CD4-positive, alpha-beta memory T cell (primary cell): Measurements from ENCODE around the gene TSHZ3. TPM values are rescaled to one million over a fixed set of nuclear protein-coding genes. Genes with fewer than 3 reads are reported as not detected.

Source experiments
- CTCF ChIA-PET: fragments of 350-600 bp; sonication (Branson Sonifier 250); formaldehyde crosslinking; loops from one replicate; lab custom pipeline; 2021; ENCODE audit warnings: inconsistent platforms; ENCODE audit not compliant: partially characterized antibody; lab: Charles Lee
- POLR2A ChIA-PET: fragments of 350-600 bp; sonication (Branson Sonifier 250); formaldehyde crosslinking; loops from one replicate; lab custom pipeline; 2021; ENCODE audit not compliant: partially characterized antibody; lab: Charles Lee
- DNase-seq, 5 donors: peaks; one replicate each; pipeline versions ENCODE4 v3.0.0 to v3.0.0-alpha.2; 2020 to 2022; ENCODE audit warnings: mixed read lengths in 1 of 5
- H3K27ac ChIP-seq: one replicate; pipeline ENCODE4 v1.7.0; 2013; ENCODE audit warnings: low read depth, low read length
- H3K27me3 ChIP-seq: 2 replicates; pipeline ENCODE4 v1.7.0; 2013; ENCODE audit warnings: mild to moderate bottlenecking, low read length, moderate library complexity; ENCODE audit not compliant: insufficient read depth
- H3K36me3 ChIP-seq: 2 replicates; pipeline ENCODE4 v1.7.0; 2013; ENCODE audit warnings: mild to moderate bottlenecking, low read length, moderate library complexity; ENCODE audit not compliant: insufficient read depth
- H3K4me1 ChIP-seq: 2 replicates; pipeline ENCODE4 v1.7.0; 2013; ENCODE audit warnings: mild to moderate bottlenecking, low read length, moderate library complexity; ENCODE audit not compliant: insufficient read depth
- H3K4me3 ChIP-seq, 2 donors: one replicate each; pipeline ENCODE4 v1.7.0; 2013; ENCODE audit warnings: low read length in 2 of 2, mild to moderate bottlenecking in 1 of 2
- H3K9me3 ChIP-seq, 2 donors: one replicate each; pipeline ENCODE4 v1.7.0; 2013; ENCODE audit warnings: low read length in 2 of 2, control low read depth in 1 of 2; ENCODE audit not compliant: control insufficient read depth in 1 of 2
- H3K27ac Mint-ChIP-seq, 7 donors: one replicate each; pipeline ENCODE4 v1.8.0; 2020 to 2021; ENCODE audit warnings: mixed read lengths in 7 of 7, mild to moderate bottlenecking in 6 of 7, inconsistent platforms in 3 of 7, moderate library complexity in 3 of 7
- H3K27me3 Mint-ChIP-seq, 2 donors: one replicate each; pipeline ENCODE4 v1.8.0; 2020 to 2021; ENCODE audit warnings: mixed read lengths in 2 of 2
- H3K36me3 Mint-ChIP-seq, 2 donors: one replicate each; pipeline ENCODE4 v1.8.0; 2020 to 2021; ENCODE audit warnings: mixed read lengths in 2 of 2, inconsistent platforms in 1 of 2, mild to moderate bottlenecking in 1 of 2
- H3K4me1 Mint-ChIP-seq, 4 donors: one replicate each; pipeline ENCODE4 v1.8.0; 2020 to 2021; ENCODE audit warnings: mixed read lengths in 4 of 4, mild to moderate bottlenecking in 1 of 4
- H3K4me3 Mint-ChIP-seq, 8 donors: one replicate each; pipeline ENCODE4 v1.8.0; 2020 to 2021; ENCODE audit warnings: mixed read lengths in 8 of 8, mild to moderate bottlenecking in 7 of 8, moderate library complexity in 6 of 8, inconsistent platforms in 3 of 8
- H3K9me3 Mint-ChIP-seq, 8 donors: one replicate each; pipeline ENCODE4 v1.8.0; 2020 to 2021; ENCODE audit warnings: mixed read lengths in 8 of 8, mild to moderate bottlenecking in 5 of 8, inconsistent platforms in 3 of 8, moderate library complexity in 1 of 8
- intact Hi-C: fragments of 100-400 bp; cut with micrococcal nuclease; formaldehyde crosslinking; loops from one replicate; pipeline ENCODE4 v1.15.1; 2023
- polyA plus RNA-seq, 2 donors: library from polyadenylated mRNA; unstranded; fragments of 300-500 nt; fragmentation: Illumina TruSeq; gene quantifications; one replicate each; pipeline ENCODE4 v1.2.3, GENCODE V29; 2021
- total RNA-seq, 2 experiments: library from RNA; stranded (reverse); gene quantifications; one replicate each; pipeline ENCODE4 v1.2.3, GENCODE V29; 2021

Gene TSHZ3
- total and polyA plus RNA-seq, 4 experiments from 2014 or later = 0.24 to 0.57 (median 0.36) TPM

GRCh38 chr19:31256593-31256960 is 92.7 kb downstream of the TSHZ3 start:
- Histone ChIP-seq H3K36me3 (no peaks in the 10 kb centered on the region), H3K9me3 (no peaks in the 10 kb centered on the region), H3K27ac (no peak overlapping the region), H3K27me3 (no peaks in the 10 kb centered on the region), H3K4me3 (no peak overlapping the region), H3K4me1 (no peaks in the 10 kb centered on the region)
- intact Hi-C loops = no loop called here
- no peak for DNase-seq
- H3K27me3 Mint-ChIP-seq = peaks cover 8 to 16% of the 10 kb centered on the region in 2 donors
- H3K9me3 Mint-ChIP-seq = no peaks in the 10 kb centered on the region
- CTCF ChIA-PET = no interaction called here
- no peak overlapping the region for H3K27ac Mint-ChIP-seq
- POLR2A ChIA-PET = no interaction called here
- H3K4me3 Mint-ChIP-seq = no peak overlapping the region
- H3K36me3 Mint-ChIP-seq = no peaks in the 10 kb centered on the region
- H3K4me1 Mint-ChIP-seq = peaks cover 2 to 9% (median 6%) of the 10 kb centered on the region in 4 donors

- intact Hi-C loops = no loop called here
- H3K36me3 Mint-ChIP-seq = no peaks in the 10 kb centered on the region
- Histone ChIP-seq H3K4me3 (no peak overlapping the region), H3K9me3 (no peaks in the 10 kb centered on the region), H3K27ac (no peak overlapping the region), H3K36me3 (no peaks in the 10 kb centered on the region), H3K4me1 (no peaks in the 10 kb centered on the region), H3K27me3 (no peaks in the 10 kb centered on the region)
- H3K27ac Mint-ChIP-seq = no peak overlapping the region
- H3K4me3 Mint-ChIP-seq = no peak overlapping the region
- peaks cover 8 to 14% of the 10 kb centered on the region in 2 donors for H3K27me3 Mint-ChIP-seq
- ChIA-PET POLR2A (no interaction called here), CTCF (no interaction called here)
- peaks cover 0 to 5% (median 4%) of the 10 kb centered on the region in 4 donors for H3K4me1 Mint-ChIP-seq
- DNase-seq = no peak
- H3K9me3 Mint-ChIP-seq = no peaks in the 10 kb centered on the region
Observed at GRCh38 chr19:31255831-31256592, 93.2 kb downstream of the TSHZ3 start.

- no peak overlapping the region for H3K4me3 ChIP-seq
- no peaks in the 10 kb centered on the region for H3K4me1 ChIP-seq
- ChIA-PET CTCF (no interaction called here), POLR2A (no interaction called here)
- intact Hi-C loops = no loop called here
- H3K4me1 Mint-ChIP-seq = peaks cover 0 to 5% (median 4%) of the 10 kb centered on the region in 4 donors
- H3K9me3 Mint-ChIP-seq = no peaks in the 10 kb centered on the region
- no peak for DNase-seq
- H3K36me3 ChIP-seq = no peaks in the 10 kb centered on the region
- H3K4me3 Mint-ChIP-seq = no peak overlapping the region
- H3K27me3 ChIP-seq = no peaks in the 10 kb centered on the region
- H3K27me3 Mint-ChIP-seq = peaks cover 6 to 11% of the 10 kb centered on the region in 2 donors
- H3K9me3 ChIP-seq = no peaks in the 10 kb centered on the region
- H3K36me3 Mint-ChIP-seq = no peaks in the 10 kb centered on the region
- no peak overlapping the region for H3K27ac Mint-ChIP-seq
- H3K27ac ChIP-seq = no peak overlapping the region
Observed at GRCh38 chr19:31255174-31255799, 93.9 kb downstream of the TSHZ3 start.

GRCh38 chr19:31254611-31255010 is 94.6 kb downstream of the TSHZ3 start:
- H3K27ac ChIP-seq = no peak overlapping the region
- intact Hi-C loops = no loop called here
- H3K27me3 ChIP-seq = no peaks in the 10 kb centered on the region
- POLR2A ChIA-PET = no interaction called here
- H3K36me3 ChIP-seq = no peaks in the 10 kb centered on the region
- H3K4me1 ChIP-seq = no peaks in the 10 kb centered on the region
- Mint-ChIP-seq H3K4me1 (peaks cover 0 to 5% (median 4%) of the 10 kb centered on the region in 4 donors), H3K27me3 (peaks cover 2 to 6% of the 10 kb centered on the region in 2 donors), H3K36me3 (no peaks in the 10 kb centered on the region), H3K27ac (no peak overlapping the region), H3K4me3 (no peak overlapping the region), H3K9me3 (no peaks in the 10 kb centered on the region)
- no peak overlapping the region for H3K4me3 ChIP-seq
- no peak for DNase-seq
- no peaks in the 10 kb centered on the region for H3K9me3 ChIP-seq
- CTCF ChIA-PET = no interaction called here

- H3K9me3 ChIP-seq = no peaks in the 10 kb centered on the region
- Mint-ChIP-seq H3K9me3 (no peaks in the 10 kb centered on the region), H3K36me3 (no peaks in the 10 kb centered on the region), H3K27ac (no peak overlapping the region), H3K4me1 (peaks cover 0 to 5% (median 4%) of the 10 kb centered on the region in 4 donors), H3K4me3 (no peak overlapping the region), H3K27me3 (peaks cover 2 to 6% of the 10 kb centered on the region in 2 donors)
- H3K4me1 ChIP-seq = no peaks in the 10 kb centered on the region
- no peak overlapping the region for H3K27ac ChIP-seq
- H3K27me3 ChIP-seq = no peaks in the 10 kb centered on the region
- no peak overlapping the region for H3K4me3 ChIP-seq
- no peaks in the 10 kb centered on the region for H3K36me3 ChIP-seq
- intact Hi-C loops = no loop called here
- POLR2A ChIA-PET = no interaction called here
- no peak for DNase-seq
- CTCF ChIA-PET = no interaction called here
Observed at GRCh38 chr19:31254180-31254551, 95.1 kb downstream of the TSHZ3 start.

- Histone ChIP-seq H3K27me3 (no peaks in the 10 kb centered on the region), H3K4me1 (no peaks in the 10 kb centered on the region), H3K36me3 (no peaks in the 10 kb centered on the region), H3K9me3 (no peaks in the 10 kb centered on the region), H3K4me3 (no peak overlapping the region), H3K27ac (no peak overlapping the region)
- peaks cover 0 to 5% (median 4%) of the 10 kb centered on the region in 4 donors for H3K4me1 Mint-ChIP-seq
- peaks cover 2 to 6% of the 10 kb centered on the region in 2 donors for H3K27me3 Mint-ChIP-seq
- no peaks in the 10 kb centered on the region for H3K9me3 Mint-ChIP-seq
- ChIA-PET POLR2A (no interaction called here), CTCF (no interaction called here)
- H3K4me3 Mint-ChIP-seq = no peak overlapping the region
- intact Hi-C loops = no loop called here
- H3K27ac Mint-ChIP-seq = no peak overlapping the region
- no peak for DNase-seq
- no peaks in the 10 kb centered on the region for H3K36me3 Mint-ChIP-seq
Observed at GRCh38 chr19:31253526-31254179, 95.6 kb downstream of the TSHZ3 start.

GRCh38 chr19:31252441-31252840 is 96.8 kb downstream of the TSHZ3 start:
- intact Hi-C loops = no loop called here
- H3K4me1 Mint-ChIP-seq = peaks cover 0 to 5% (median 4%) of the 10 kb centered on the region in 4 donors
- no peaks in the 10 kb centered on the region for H3K36me3 Mint-ChIP-seq
- DNase-seq = no peak
- H3K4me1 ChIP-seq = no peaks in the 10 kb centered on the region
- H3K9me3 ChIP-seq = no peaks in the 10 kb centered on the region
- no peak overlapping the region for H3K4me3 ChIP-seq
- CTCF ChIA-PET = no interaction called here
- H3K9me3 Mint-ChIP-seq = no peaks in the 10 kb centered on the region
- no peak overlapping the region for H3K27ac ChIP-seq
- no peak overlapping the region for H3K27ac Mint-ChIP-seq
- no peak overlapping the region for H3K4me3 Mint-ChIP-seq
- H3K27me3 ChIP-seq = no peaks in the 10 kb centered on the region
- no peaks in the 10 kb centered on the region for H3K36me3 ChIP-seq
- H3K27me3 Mint-ChIP-seq = peaks cover 0 to 6% of the 10 kb centered on the region in 2 donors
- POLR2A ChIA-PET = no interaction called here
